Small intestine (tissue), 7 donors: Measurements from ENCODE around the gene FGR. TPM values are rescaled to one million over a fixed set of nuclear protein-coding genes. Genes with fewer than 3 reads are reported as not detected.
A peak's percentile ranks its signal among the peaks of the same experiment; 100 is the strongest.

Experiments used
- DNase-seq, 2 donors: peaks; one replicate each; pipeline versions ENCODE4 v3.0.0 to v3.0.0-alpha.2; 2013
- FAIRE-seq: peaks from 2 replicates; lab custom pipeline; 2012; peaks lifted over from hg19 to GRCh38; lab: Jason Lieb, UNC
- H3K27ac ChIP-seq, 3 donors: one replicate each; pipeline ENCODE4 v1.5.1; 2013; ENCODE audit warnings: low read length in 2 of 3, mild to moderate bottlenecking in 2 of 3, control low read depth in 1 of 3, inconsistent platforms in 1 of 3, low read depth in 1 of 3, moderate library complexity in 1 of 3
- H3K27me3 ChIP-seq, 3 donors: one replicate each; pipeline ENCODE4 v1.6.1; 2013; ENCODE audit warnings: low read length in 3 of 3, inconsistent platforms in 1 of 3; ENCODE audit not compliant: control insufficient read depth in 3 of 3, insufficient read depth in 3 of 3
- H3K36me3 ChIP-seq, 3 donors: one replicate each; pipeline ENCODE4 v1.6.1; 2013; ENCODE audit warnings: low read length in 3 of 3, inconsistent platforms in 1 of 3, low read depth in 1 of 3, mild to moderate bottlenecking in 1 of 3, moderate library complexity in 1 of 3; ENCODE audit not compliant: control insufficient read depth in 3 of 3, insufficient read depth in 2 of 3
- H3K4me1 ChIP-seq, 3 donors: one replicate each; pipeline ENCODE4 v1.6.1; 2013; ENCODE audit warnings: low read length in 2 of 3, inconsistent platforms in 1 of 3, low read depth in 1 of 3, mild to moderate bottlenecking in 1 of 3, moderate library complexity in 1 of 3; ENCODE audit not compliant: control insufficient read depth in 3 of 3, insufficient read depth in 2 of 3
- H3K4me3 ChIP-seq, 3 donors: one replicate each; pipeline ENCODE4 v1.5.1; 2013; ENCODE audit warnings: low read length in 3 of 3, control low read depth in 1 of 3, inconsistent platforms in 1 of 3, low read depth in 1 of 3, mild to moderate bottlenecking in 1 of 3, moderate library complexity in 1 of 3
- H3K9me3 ChIP-seq, 2 donors: one replicate each; pipeline ENCODE4 v1.6.1; 2013; ENCODE audit warnings: low read depth in 1 of 2, low read length in 1 of 2; ENCODE audit not compliant: control insufficient read depth in 2 of 2, insufficient read depth in 1 of 2
- WGBS, 3 donors: extraction: QIAGEN DNeasy Blood & Tissue Kit; methylation state at CpG; one replicate each; pipeline ENCODE4 v1.1.7; 2013; 5-methylcytosine and 5-hydroxymethylcytosine counted together
- polyA plus RNA-seq, 4 donors: library from polyadenylated mRNA; stranded (reverse) in 3 of 4; unstranded in 1 of 4; fragments of 200-250 nt in 3 of 4; fragments of 120-200 nt in 1 of 4; gene quantifications; one replicate each; pipeline versions ENCODE4 v1.2.1 to v1.2.3, GENCODE V29; 2013
- donor health status: healthy with polysubstance abuse.
- donor health status: control.
- donor health status: control.
- donor health status: Bipolar disorder and iron deficiency.
- donor health status: healthy.

FGR gene
- polyA plus RNA-seq, 4 donors, result 1.6 to 12.6 (median 1.8) TPM

- H3K4me1 ChIP-seq, result peaks cover 0 to 4% (median 0%) of the 10 kb centered on the region in 3 donors
- WGBS, 3 donors, result 82 to 86% (median 83%) methylated on average over 11 of the region's 11 CpGs
- no peaks in the 10 kb centered on the region for H3K9me3 ChIP-seq
- FAIRE-seq (no peak), DNase-seq (no peak)
- no peaks in the 10 kb centered on the region for H3K36me3 ChIP-seq
- H3K27me3 ChIP-seq, result peaks cover 0 to 50% (median 0%) of the 10 kb centered on the region in 3 donors
- no peak overlapping the region for H3K4me3 ChIP-seq
- H3K27ac ChIP-seq, result no peak overlapping the region
Measured at GRCh38 chr1:27635396-27636142, 584 bp upstream of the FGR start.

- FAIRE-seq (no peak), DNase-seq (peak in 1 of 2 donors; percentile 53)
- Histone ChIP-seq H3K4me1 (peaks cover 0 to 4% (median 0%) of the 10 kb centered on the region in 3 donors), H3K4me3 (peak overlapping the region; percentile 25 to 33 (median 32)), H3K36me3 (no peaks in the 10 kb centered on the region), H3K9me3 (no peaks in the 10 kb centered on the region), H3K27ac (peak overlapping the region in 1 of 3 donors; percentile 75), H3K27me3 (peaks cover 0 to 51% (median 0%) of the 10 kb centered on the region in 3 donors)
- 4 to 7% (median 5%) methylated on average over 38 to 63 of the region's 63 CpGs for WGBS, 3 donors
Measured at GRCh38 chr1:27634177-27634984, 604 bp downstream of the FGR start.

DNA sequence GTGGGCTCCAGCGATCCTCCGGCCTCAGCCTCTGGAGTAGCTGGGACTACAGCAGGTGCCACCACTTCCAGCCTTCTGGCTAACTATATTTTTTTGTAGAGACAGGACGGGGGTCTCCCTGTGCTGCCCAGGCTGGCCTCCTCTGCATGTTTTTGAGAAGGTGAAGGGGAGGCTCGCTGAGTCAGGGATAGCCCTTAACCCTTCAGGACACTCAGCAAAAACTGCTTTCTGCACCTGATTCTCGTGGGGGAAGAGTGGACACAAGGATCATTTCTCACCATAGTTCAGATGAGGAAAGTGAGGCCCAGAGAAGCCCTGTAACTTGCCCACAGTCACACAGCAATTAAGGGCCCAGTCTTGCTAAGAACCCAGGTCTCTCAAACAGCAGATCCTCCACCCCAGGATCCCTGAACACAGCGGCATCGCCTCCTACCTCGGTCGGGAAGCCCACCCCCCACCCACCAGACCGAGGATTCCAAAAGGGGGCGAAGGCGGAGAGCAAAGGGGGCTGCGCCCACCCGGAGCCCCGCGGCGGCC, 1.3 kb downstream of the FGR start:
- WGBS, 3 donors, result 25 to 31% (median 26%) methylated on average over 17 of the region's 17 CpGs
- peak overlapping the region in 1 of 3 donors; percentile 75 for H3K27ac ChIP-seq
- FAIRE-seq, result no peak
- H3K4me1 ChIP-seq, result peaks cover 0 to 4% (median 0%) of the 10 kb centered on the region in 3 donors
- H3K9me3 ChIP-seq, result no peaks in the 10 kb centered on the region
- H3K27me3 ChIP-seq, result peaks cover 0 to 56% (median 0%) of the 10 kb centered on the region in 3 donors
- H3K36me3 ChIP-seq, result no peaks in the 10 kb centered on the region
- DNase-seq, result no peak
- H3K4me3 ChIP-seq, result peak overlapping the region in 2 of 3 donors; percentile 32 to 33

- Histone ChIP-seq H3K9me3 (no peaks in the 10 kb centered on the region), H3K27ac (peak overlapping the region in 1 of 3 donors; percentile 75), H3K27me3 (peaks cover 0 to 59% (median 0%) of the 10 kb centered on the region in 3 donors), H3K4me1 (peaks cover 0 to 4% (median 0%) of the 10 kb centered on the region in 3 donors), H3K4me3 (no peak overlapping the region), H3K36me3 (no peaks in the 10 kb centered on the region)
- 69 to 82% (median 79%) methylated on average over 5 of the region's 5 CpGs for WGBS, 3 donors
- no peak for DNase-seq
- no peak for FAIRE-seq
Measured at GRCh38 chr1:27633298-27633610, 1.7 kb downstream of the FGR start.

DNA sequence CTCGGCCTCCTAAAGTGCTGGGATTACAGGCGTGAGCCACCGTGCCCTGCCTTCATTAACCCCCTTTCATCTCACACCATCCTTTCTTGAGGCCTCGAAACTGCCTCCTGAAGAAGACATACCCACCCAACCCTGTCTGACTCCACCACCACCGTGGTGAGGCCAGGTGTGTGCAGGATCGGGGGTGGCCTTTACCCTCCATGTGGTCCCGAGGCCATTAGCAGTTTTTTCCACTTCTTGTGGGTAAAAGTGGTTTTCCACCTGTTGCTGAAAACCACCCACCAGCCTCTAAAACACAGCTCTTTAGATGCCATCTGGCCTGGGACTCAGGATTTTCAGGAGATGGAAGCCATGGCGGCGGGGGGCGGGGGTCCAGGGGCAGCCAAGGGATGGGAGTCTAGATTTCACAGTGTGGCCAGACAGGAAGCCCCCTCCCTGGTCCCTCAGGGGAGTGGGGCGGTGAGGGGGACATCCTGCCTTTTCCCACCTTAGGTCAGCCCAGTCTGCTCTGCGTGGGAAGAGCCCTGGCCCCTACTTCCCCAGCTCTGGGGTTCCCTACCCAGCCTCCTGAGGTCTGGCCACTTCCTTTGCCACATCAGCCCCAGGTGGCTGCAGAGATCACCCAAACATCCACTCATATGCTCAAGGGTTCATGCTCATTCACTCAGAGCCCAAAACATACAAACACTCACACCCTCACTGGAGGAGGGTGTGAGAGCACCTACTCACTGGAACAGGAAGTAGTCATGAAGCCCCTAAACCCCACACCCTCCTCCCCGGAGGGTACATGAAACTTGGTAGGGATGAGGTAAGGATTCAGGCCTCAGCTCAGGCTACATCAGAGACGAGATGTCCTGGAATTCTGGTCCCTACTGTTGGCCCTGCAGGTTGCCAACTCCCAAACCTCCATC, 2.3 kb downstream of the FGR start:
- Histone ChIP-seq H3K4me3 (no peak overlapping the region), H3K4me1 (peaks cover 0 to 4% (median 0%) of the 10 kb centered on the region in 3 donors), H3K36me3 (no peaks in the 10 kb centered on the region), H3K27me3 (peaks cover 0 to 61% (median 0%) of the 10 kb centered on the region in 3 donors), H3K27ac (peak overlapping the region in 1 of 3 donors; percentile 75), H3K9me3 (no peaks in the 10 kb centered on the region)
- peak in 1 of 2 donors; percentile 33 for DNase-seq
- WGBS, 3 donors, result 48 to 59% (median 48%) methylated on average over 14 of the region's 14 CpGs
- FAIRE-seq, result no peak

- Histone ChIP-seq H3K9me3 (no peaks in the 10 kb centered on the region), H3K36me3 (no peaks in the 10 kb centered on the region), H3K4me3 (no peak overlapping the region), H3K4me1 (peaks cover 0 to 12% (median 0%) of the 10 kb centered on the region in 3 donors), H3K27me3 (peaks cover 0 to 61% (median 0%) of the 10 kb centered on the region in 3 donors), H3K27ac (peak overlapping the region in 2 of 3 donors; percentile 2 to 84)
- no peak for DNase-seq
- no peak for FAIRE-seq
- 56 to 71% (median 64%) methylated on average over 5 of the region's 5 CpGs for WGBS, 3 donors
Measured at GRCh38 chr1:27630859-27631491, 4.0 kb downstream of the FGR start.

GRCh38 chr1:27628712-27629111, 6.3 kb downstream of the FGR start:
- no peaks in the 10 kb centered on the region for H3K36me3 ChIP-seq
- FAIRE-seq (no peak), DNase-seq (no peak)
- WGBS, 3 donors, result 63 to 68% (median 67%) methylated on average over 3 of the region's 3 CpGs
- H3K4me1 ChIP-seq, result peaks cover 0 to 11% (median 0%) of the 10 kb centered on the region in 3 donors
- peaks cover 0 to 38% (median 0%) of the 10 kb centered on the region in 3 donors for H3K27me3 ChIP-seq
- H3K9me3 ChIP-seq, result no peaks in the 10 kb centered on the region
- no peak overlapping the region for H3K27ac ChIP-seq
- H3K4me3 ChIP-seq, result no peak overlapping the region
